ENCODE results near the gene ARL16.

DNA sequence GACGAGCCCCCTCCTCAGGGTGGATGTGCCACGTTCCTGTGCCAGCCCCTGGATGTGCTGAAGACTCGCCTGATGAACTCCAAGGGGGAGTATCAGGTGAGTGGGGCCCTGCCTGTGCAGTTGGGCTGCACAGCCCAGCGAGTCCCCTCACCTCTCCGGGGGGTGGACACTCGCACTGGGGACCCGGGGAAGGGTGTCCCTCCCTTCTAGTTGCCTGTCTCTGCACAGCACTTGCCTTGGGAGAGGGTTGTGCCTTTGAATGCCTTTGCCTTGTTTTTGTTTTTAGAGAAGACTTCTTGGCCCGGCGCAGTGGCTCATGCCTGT lies 34.1 kb upstream of the ARL16 start:
- TF ChIP-seq, protein P1, sequence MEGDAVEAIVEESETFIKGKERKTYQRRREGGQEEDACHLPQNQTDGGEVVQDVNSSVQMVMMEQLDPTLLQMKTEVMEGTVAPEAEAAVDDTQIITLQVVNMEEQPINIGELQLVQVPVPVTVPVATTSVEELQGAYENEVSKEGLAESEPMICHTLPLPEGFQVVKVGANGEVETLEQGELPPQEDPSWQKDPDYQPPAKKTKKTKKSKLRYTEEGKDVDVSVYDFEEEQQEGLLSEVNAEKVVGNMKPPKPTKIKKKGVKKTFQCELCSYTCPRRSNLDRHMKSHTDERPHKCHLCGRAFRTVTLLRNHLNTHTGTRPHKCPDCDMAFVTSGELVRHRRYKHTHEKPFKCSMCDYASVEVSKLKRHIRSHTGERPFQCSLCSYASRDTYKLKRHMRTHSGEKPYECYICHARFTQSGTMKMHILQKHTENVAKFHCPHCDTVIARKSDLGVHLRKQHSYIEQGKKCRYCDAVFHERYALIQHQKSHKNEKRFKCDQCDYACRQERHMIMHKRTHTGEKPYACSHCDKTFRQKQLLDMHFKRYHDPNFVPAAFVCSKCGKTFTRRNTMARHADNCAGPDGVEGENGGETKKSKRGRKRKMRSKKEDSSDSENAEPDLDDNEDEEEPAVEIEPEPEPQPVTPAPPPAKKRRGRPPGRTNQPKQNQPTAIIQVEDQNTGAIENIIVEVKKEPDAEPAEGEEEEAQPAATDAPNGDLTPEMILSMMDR (IDR thresholded peaks at IDR 0.05) = no peak
- no peak for TF ChIP-seq POLR2A (IDR thresholded peaks at IDR 0.05)
- TF ChIP-seq EP300 (IDR thresholded peaks at IDR 0.05) = no peak

Measured in tibial nerve (tissue), 4 donors.